NT2/D1 (cell line): ENCODE results near the gene DCTN3.

Experiments
- DNase-seq: peaks from one replicate; pipeline ENCODE4 v3.0.0-alpha.2; 2011; ENCODE audit warnings: low read depth, low spot score
- H3K27me3 ChIP-seq: 2 replicates; pipeline ENCODE4 v1.6.0; 2011; ENCODE audit warnings: mild to moderate bottlenecking; ENCODE audit not compliant: insufficient read length, insufficient read depth
- H3K36me3 ChIP-seq: 2 replicates; pipeline ENCODE4 v1.6.1; 2011; ENCODE audit warnings: mild to moderate bottlenecking, low read length, mixed read lengths; ENCODE audit not compliant: insufficient read depth, insufficient read length
- H3K4me1 ChIP-seq: 2 replicates; pipeline ENCODE4 v1.5.1; 2011; ENCODE audit not compliant: insufficient read depth, insufficient read length
- H3K4me3 ChIP-seq: 2 replicates; pipeline ENCODE4 v1.5.1; 2011; ENCODE audit warnings: low read depth; ENCODE audit not compliant: insufficient read length
- H3K9ac ChIP-seq: 2 replicates; pipeline ENCODE4 v1.6.0; 2011; ENCODE audit warnings: low read depth; ENCODE audit not compliant: insufficient read length
- H3K9me3 ChIP-seq: 2 replicates; pipeline ENCODE4 v1.5.1; 2011; ENCODE audit warnings: mild to moderate bottlenecking, low read length; ENCODE audit not compliant: insufficient read depth
- SUZ12 ChIP-seq: IDR thresholded peaks from 2 replicates; pipeline ENCODE4 v1.6.1; 2011; ENCODE audit not compliant: insufficient read length, insufficient read depth; ENCODE audit errors: extremely low read depth
- YY1 ChIP-seq: IDR thresholded peaks from 2 replicates; pipeline ENCODE4 v1.6.1; 2011; ENCODE audit not compliant: insufficient read length, insufficient read depth
- ZNF274 ChIP-seq: IDR thresholded peaks from 2 replicates; pipeline ENCODE4 v1.6.1; 2011; ENCODE audit warnings: mild to moderate bottlenecking, low read depth, low read length

The DCTN3 gene

GRCh38 chr9:34573599-34574325, 46.5 kb downstream of the DCTN3 start:
- H3K9ac ChIP-seq, result peak overlapping the region; percentile 58
- H3K9me3 ChIP-seq, result no peaks in the 10 kb centered on the region
- peaks cover 5% of the 10 kb centered on the region for H3K27me3 ChIP-seq
- no peak overlapping the region for H3K4me3 ChIP-seq
- TF ChIP-seq ZNF274 (no peak), YY1 (no peak), SUZ12 (no peak)
- peaks cover 49% of the 10 kb centered on the region for H3K4me1 ChIP-seq
- no peak for DNase-seq
- no peaks in the 10 kb centered on the region for H3K36me3 ChIP-seq

- no peaks in the 10 kb centered on the region for H3K9me3 ChIP-seq
- peaks cover 48% of the 10 kb centered on the region for H3K4me1 ChIP-seq
- no peak for DNase-seq
- H3K4me3 ChIP-seq, result no peak overlapping the region
- TF ChIP-seq ZNF274 (no peak), SUZ12 (no peak), YY1 (no peak)
- H3K36me3 ChIP-seq, result no peaks in the 10 kb centered on the region
- H3K9ac ChIP-seq, result no peak overlapping the region
- no peaks in the 10 kb centered on the region for H3K27me3 ChIP-seq
Observed at GRCh38 chr9:34572628-34573027, 47.7 kb downstream of the DCTN3 start.

- H3K36me3 ChIP-seq, result no peaks in the 10 kb centered on the region
- TF ChIP-seq YY1 (no peak), ZNF274 (no peak), SUZ12 (no peak)
- H3K4me3 ChIP-seq, result no peak overlapping the region
- no peak overlapping the region for H3K9ac ChIP-seq
- H3K27me3 ChIP-seq, result no peaks in the 10 kb centered on the region
- H3K4me1 ChIP-seq, result peaks cover 46% of the 10 kb centered on the region
- no peak for DNase-seq
- H3K9me3 ChIP-seq, result no peaks in the 10 kb centered on the region
Observed at GRCh38 chr9:34572092-34572491, 48.2 kb downstream of the DCTN3 start.

DNA sequence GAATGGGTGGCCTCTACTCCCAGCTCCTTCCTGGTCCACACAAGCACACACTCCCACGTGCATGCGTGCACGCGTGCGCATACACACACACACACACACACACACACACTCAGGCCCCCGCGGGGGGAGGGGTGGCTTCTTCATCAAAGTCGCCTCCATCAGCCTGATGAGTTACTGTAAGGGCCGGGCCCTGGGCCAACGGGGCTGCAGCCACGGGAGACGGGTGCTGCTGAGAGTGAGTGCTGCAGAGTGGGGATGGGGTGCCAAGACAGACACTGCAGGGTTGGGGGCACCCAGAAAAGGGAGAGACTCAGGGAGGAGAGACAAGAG, 48.8 kb downstream of the DCTN3 start:
- no peaks in the 10 kb centered on the region for H3K9me3 ChIP-seq
- no peak for DNase-seq
- no peaks in the 10 kb centered on the region for H3K27me3 ChIP-seq
- peaks cover 43% of the 10 kb centered on the region for H3K4me1 ChIP-seq
- no peak overlapping the region for H3K4me3 ChIP-seq
- no peak for TF ChIP-seq SUZ12
- TF ChIP-seq YY1, result no peak
- no peak for TF ChIP-seq ZNF274
- no peaks in the 10 kb centered on the region for H3K36me3 ChIP-seq
- peak overlapping the region; percentile 24 for H3K9ac ChIP-seq

GRCh38 chr9:34570809-34571480, 49.4 kb downstream of the DCTN3 start:
- no peaks in the 10 kb centered on the region for H3K27me3 ChIP-seq
- DNase-seq, result no peak
- H3K4me3 ChIP-seq, result no peak overlapping the region
- peak overlapping the region; percentile 24 for H3K9ac ChIP-seq
- H3K9me3 ChIP-seq, result no peaks in the 10 kb centered on the region
- H3K36me3 ChIP-seq, result no peaks in the 10 kb centered on the region
- peaks cover 44% of the 10 kb centered on the region for H3K4me1 ChIP-seq
- no peak for TF ChIP-seq ZNF274
- no peak for TF ChIP-seq SUZ12
- no peak for TF ChIP-seq YY1

- H3K9ac ChIP-seq, result no peak overlapping the region
- peaks cover 40% of the 10 kb centered on the region for H3K4me1 ChIP-seq
- no peak for DNase-seq
- no peaks in the 10 kb centered on the region for H3K36me3 ChIP-seq
- no peaks in the 10 kb centered on the region for H3K27me3 ChIP-seq
- H3K9me3 ChIP-seq, result no peaks in the 10 kb centered on the region
- H3K4me3 ChIP-seq, result no peak overlapping the region
- no peak for TF ChIP-seq YY1
- TF ChIP-seq ZNF274, result no peak
- TF ChIP-seq SUZ12, result no peak
Observed at GRCh38 chr9:34570376-34570775, 49.9 kb downstream of the DCTN3 start.

DNA sequence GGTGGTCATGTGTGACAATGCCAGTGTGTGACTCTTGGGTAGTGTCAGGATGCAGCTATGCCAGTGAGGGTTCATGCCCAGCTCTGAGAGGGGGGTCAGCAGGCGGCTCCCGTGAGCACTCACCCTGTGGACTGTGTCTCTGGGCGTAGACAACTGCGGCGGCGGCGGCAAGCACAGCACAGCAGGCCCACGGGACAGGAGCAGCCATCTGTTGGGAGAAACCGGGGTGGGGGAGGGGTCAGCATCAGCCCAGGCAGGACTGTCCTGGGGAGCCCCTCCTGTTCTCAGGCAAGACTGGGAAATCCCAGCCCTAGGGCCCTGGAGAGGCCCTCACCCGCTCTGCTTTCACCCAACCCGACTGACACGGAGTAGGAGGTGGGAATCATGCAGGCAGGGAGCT, 51.5 kb downstream of the DCTN3 start:
- DNase-seq, result no peak
- Histone ChIP-seq H3K27me3 (no peaks in the 10 kb centered on the region), H3K36me3 (peaks cover 6% of the 10 kb centered on the region), H3K4me3 (no peak overlapping the region), H3K9ac (no peak overlapping the region), H3K4me1 (peaks cover 28% of the 10 kb centered on the region), H3K9me3 (no peaks in the 10 kb centered on the region)
- TF ChIP-seq SUZ12, result no peak
- TF ChIP-seq ZNF274, result no peak
- TF ChIP-seq YY1, result no peak
